Activated B cell treated with CpG ODN at 0.5 μM for 24 hours (primary cell): ENCODE data around the gene KLF13. TPM values are rescaled to one million over a fixed set of nuclear protein-coding genes. Genes with fewer than 3 reads are reported as not detected.

Source experiments
- ATAC-seq: fragments of 200-7000 bp; cut with Tn5 transposase; one replicate; pipeline ENCODE4 v1.10.0; 2021; ENCODE audit warnings: low read depth, mild to moderate bottlenecking, moderate library complexity
- CTCF ChIA-PET: fragments of 350-600 bp; sonication (Branson Sonifier 250); formaldehyde crosslinking; loops from one replicate; lab custom pipeline; 2021; ENCODE audit warnings: antibody characterized with exemption; lab: Charles Lee
- POLR2A ChIA-PET: fragments of 350-600 bp; sonication (Branson Sonifier 250); formaldehyde crosslinking; loops from one replicate; lab custom pipeline; 2021; ENCODE audit warnings: antibody characterized with exemption; lab: Charles Lee
- DNase-seq: peaks from one replicate; pipeline ENCODE4 v3.0.0; 2022
- H3K27ac Mint-ChIP-seq: one replicate; pipeline ENCODE4 v1.8.0; 2020; ENCODE audit warnings: mixed read lengths
- H3K27me3 Mint-ChIP-seq: one replicate; pipeline ENCODE4 v1.8.0; 2021; ENCODE audit warnings: mixed read lengths
- H3K36me3 Mint-ChIP-seq: one replicate; pipeline ENCODE4 v1.8.0; 2021; ENCODE audit warnings: low read depth, mixed read lengths
- H3K4me1 Mint-ChIP-seq: one replicate; pipeline ENCODE4 v1.8.0; 2021; ENCODE audit warnings: mixed read lengths
- H3K4me3 Mint-ChIP-seq: one replicate; pipeline ENCODE4 v1.8.0; 2020; ENCODE audit warnings: mild to moderate bottlenecking, mixed read lengths
- H3K9me3 Mint-ChIP-seq: one replicate; pipeline ENCODE4 v1.8.0; 2020; ENCODE audit warnings: mixed read lengths
- CTCF ChIP-seq: fragments of 200-600 bp; IDR thresholded peaks from one replicate; pipeline ENCODE4 v1.8.0; 2022; ENCODE audit warnings: antibody characterized with exemption, mild to moderate bottlenecking
- intact Hi-C: fragments of 100-400 bp; cut with micrococcal nuclease; formaldehyde crosslinking; loops from one replicate; pipeline ENCODE4 v1.15.1; 2024
- total RNA-seq: library from RNA; stranded (reverse); gene quantifications from 2 replicates; pipeline ENCODE4 v1.2.3, GENCODE V29; 2022

KLF13 gene
- total RNA-seq, 1 donor from 2014 or later = 178 TPM

GRCh38 chr15:31407851-31408250, 81.2 kb downstream of the KLF13 start:
- intact Hi-C loops = no loop called here
- Mint-ChIP-seq H3K4me1 (peaks cover 18% of the 10 kb centered on the region), H3K36me3 (peaks cover 3% of the 10 kb centered on the region), H3K27me3 (peaks cover 6% of the 10 kb centered on the region), H3K27ac (no peak overlapping the region), H3K4me3 (no peak overlapping the region), H3K9me3 (peaks cover 9% of the 10 kb centered on the region)
- ChIA-PET POLR2A (interaction anchor here (0.7 kb wide), 1 partner anchor 43 kb away, joined by 3 read pairs; no protein-coding TSS in a partner anchor), CTCF (no interaction called here)
- TF ChIP-seq CTCF = no peak
- ATAC-seq (no peak), DNase-seq (no peak)

- peaks cover 3% of the 10 kb centered on the region for H3K36me3 Mint-ChIP-seq
- DNase-seq = no peak
- CTCF ChIA-PET = no interaction called here
- peaks cover 18% of the 10 kb centered on the region for H3K4me1 Mint-ChIP-seq
- POLR2A ChIA-PET = no interaction called here
- no peak overlapping the region for H3K4me3 Mint-ChIP-seq
- intact Hi-C loops = no loop called here
- peaks cover 9% of the 10 kb centered on the region for H3K9me3 Mint-ChIP-seq
- H3K27me3 Mint-ChIP-seq = peaks cover 6% of the 10 kb centered on the region
- TF ChIP-seq CTCF = no peak
- H3K27ac Mint-ChIP-seq = no peak overlapping the region
- no peak for ATAC-seq
Measured at GRCh38 chr15:31408724-31409123, 82.1 kb downstream of the KLF13 start.

- POLR2A ChIA-PET = no interaction called here
- CTCF ChIA-PET = no interaction called here
Measured at GRCh38 chr15:31409171-31409570, 82.5 kb downstream of the KLF13 start.

GRCh38 chr15:31412824-31413223, 86.2 kb downstream of the KLF13 start:
- intact Hi-C loops = no loop called here
- no peak for ATAC-seq
- Mint-ChIP-seq H3K27ac (no peak overlapping the region), H3K27me3 (peaks cover 6% of the 10 kb centered on the region), H3K4me3 (no peak overlapping the region), H3K9me3 (peaks cover 9% of the 10 kb centered on the region), H3K36me3 (peaks cover 3% of the 10 kb centered on the region), H3K4me1 (no peaks in the 10 kb centered on the region)
- TF ChIP-seq CTCF = no peak
- no peak for DNase-seq
- ChIA-PET CTCF (interaction anchor here (1.2 kb wide), 1 partner anchor 22 kb away, joined by 3 read pairs; no protein-coding TSS in a partner anchor), POLR2A (interaction anchor here (1.3 kb wide), 1 partner anchor 22 kb away, joined by 4 read pairs; no protein-coding TSS in a partner anchor)

More at GRCh38 chr15:31409171-31409570, 82.5 kb downstream of the KLF13 start:
- intact Hi-C loops = no loop called here
- Mint-ChIP-seq H3K9me3 (peaks cover 9% of the 10 kb centered on the region), H3K27ac (no peak overlapping the region), H3K4me1 (peaks cover 18% of the 10 kb centered on the region), H3K27me3 (peaks cover 6% of the 10 kb centered on the region), H3K36me3 (peaks cover 3% of the 10 kb centered on the region), H3K4me3 (no peak overlapping the region)
- ATAC-seq = no peak
- no peak for TF ChIP-seq CTCF
- no peak for DNase-seq

GRCh38 chr15:31415201-31415600, 88.6 kb downstream of the KLF13 start:
- POLR2A ChIA-PET = no interaction called here
- Mint-ChIP-seq H3K4me1 (no peaks in the 10 kb centered on the region), H3K4me3 (no peak overlapping the region), H3K27me3 (no peaks in the 10 kb centered on the region), H3K36me3 (peaks cover 2% of the 10 kb centered on the region), H3K27ac (no peak overlapping the region), H3K9me3 (peaks cover 8% of the 10 kb centered on the region)
- intact Hi-C loops = no loop called here
- no peak for DNase-seq
- ATAC-seq = no peak
- CTCF ChIA-PET = interaction anchor here (1.3 to 1.8 kb wide), 2 partner anchors 17 to 20 kb away, joined by 3 to 4 read pairs; no protein-coding TSS in a partner anchor
- no peak for TF ChIP-seq CTCF
